ENCODE results near the gene RNF214.
"Not testable (repeated sequence)": the region's sequence is repeated elsewhere in the genome, so short reads cannot be mapped to it uniquely, and the experiment has no call there.

Gene RNF214

DNA sequence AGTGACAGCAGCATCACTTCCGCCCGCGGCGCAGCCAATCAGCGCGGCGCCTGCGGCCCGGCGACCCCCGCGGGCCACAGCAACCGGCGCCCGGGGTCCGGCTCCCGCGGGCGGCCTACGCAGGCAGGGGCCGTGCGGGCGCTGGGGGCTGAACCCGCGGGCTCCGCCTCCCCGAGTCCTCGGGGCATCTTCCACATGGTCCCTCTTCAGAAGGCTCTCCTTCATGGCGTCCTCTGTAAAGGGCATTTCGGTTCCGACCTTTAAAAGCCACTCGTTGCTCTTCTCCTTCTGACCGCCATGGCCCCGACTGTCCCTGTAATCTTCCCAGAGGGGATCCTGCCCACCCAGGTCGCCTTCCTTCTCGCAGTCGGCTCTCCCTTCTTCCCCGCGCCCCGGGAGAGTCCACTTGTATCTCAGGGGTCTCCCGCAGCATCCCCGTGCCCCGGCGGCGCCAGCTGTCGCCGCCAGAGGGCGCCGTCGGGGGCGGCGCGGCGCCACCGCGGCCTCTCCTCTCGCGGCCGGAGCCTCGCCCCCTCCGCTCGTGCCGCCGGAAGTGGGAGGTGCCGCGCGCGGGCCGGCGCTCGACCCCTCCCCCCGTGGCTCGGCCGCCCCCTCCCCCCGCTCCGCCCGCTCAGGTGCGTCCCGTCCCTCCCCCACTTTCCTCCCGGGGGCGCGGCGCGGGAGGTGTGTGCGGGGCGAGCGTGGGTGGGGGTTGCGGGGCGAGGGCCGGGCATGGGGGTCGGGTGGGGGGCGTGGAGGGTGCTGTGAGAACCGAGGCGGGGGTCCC is at the start of gene RNF214:
TSS of gene RNF214 (plus strand) at position 580 of the 787 bp plus-strand sequence. CDS start 1,602 bp downstream, outside the sequence.
- in situ Hi-C loops (cut with HindIII; ENCODE audit: low sequenced_read_pairs), result no loop called here
- TF ChIP-seq, protein P1, sequence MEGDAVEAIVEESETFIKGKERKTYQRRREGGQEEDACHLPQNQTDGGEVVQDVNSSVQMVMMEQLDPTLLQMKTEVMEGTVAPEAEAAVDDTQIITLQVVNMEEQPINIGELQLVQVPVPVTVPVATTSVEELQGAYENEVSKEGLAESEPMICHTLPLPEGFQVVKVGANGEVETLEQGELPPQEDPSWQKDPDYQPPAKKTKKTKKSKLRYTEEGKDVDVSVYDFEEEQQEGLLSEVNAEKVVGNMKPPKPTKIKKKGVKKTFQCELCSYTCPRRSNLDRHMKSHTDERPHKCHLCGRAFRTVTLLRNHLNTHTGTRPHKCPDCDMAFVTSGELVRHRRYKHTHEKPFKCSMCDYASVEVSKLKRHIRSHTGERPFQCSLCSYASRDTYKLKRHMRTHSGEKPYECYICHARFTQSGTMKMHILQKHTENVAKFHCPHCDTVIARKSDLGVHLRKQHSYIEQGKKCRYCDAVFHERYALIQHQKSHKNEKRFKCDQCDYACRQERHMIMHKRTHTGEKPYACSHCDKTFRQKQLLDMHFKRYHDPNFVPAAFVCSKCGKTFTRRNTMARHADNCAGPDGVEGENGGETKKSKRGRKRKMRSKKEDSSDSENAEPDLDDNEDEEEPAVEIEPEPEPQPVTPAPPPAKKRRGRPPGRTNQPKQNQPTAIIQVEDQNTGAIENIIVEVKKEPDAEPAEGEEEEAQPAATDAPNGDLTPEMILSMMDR (IDR thresholded peaks at IDR 0.05; ENCODE audit: low read depth, low read length, missing control alignments), result peak; percentile 70
- no peak for DNase-seq (ENCODE audit: low read depth)
- H3K4me3 ChIP-seq (ENCODE audit: low read depth, low read length), result peak within 1 kb of the TSS; percentile 97

DNA sequence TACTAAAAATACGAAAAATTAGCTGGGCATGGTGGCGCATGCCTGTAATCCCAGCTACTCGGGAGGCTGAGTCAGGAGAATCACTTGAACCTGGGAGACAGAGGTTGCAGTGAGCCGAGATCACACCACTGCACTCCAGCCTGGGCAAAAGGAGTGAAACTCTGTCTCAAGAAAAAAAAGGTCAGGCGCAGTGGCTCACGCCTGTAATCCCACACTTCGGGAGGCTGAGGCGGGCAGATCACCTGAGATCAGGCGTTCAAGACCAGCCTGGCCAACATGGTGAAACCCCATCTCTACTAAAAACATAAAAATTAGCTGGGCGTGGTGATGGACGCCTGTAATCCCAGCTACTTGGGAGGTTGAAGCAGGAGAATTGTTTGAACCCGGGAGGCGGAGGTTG is 49.3 kb upstream of the RNF214 start:
- H3K4me3 ChIP-seq (ENCODE audit: low read depth, low read length); DNase-seq (ENCODE audit: low read depth); in situ Hi-C loops (cut with HindIII; ENCODE audit: low sequenced_read_pairs): not testable (repeated sequence)

DNA sequence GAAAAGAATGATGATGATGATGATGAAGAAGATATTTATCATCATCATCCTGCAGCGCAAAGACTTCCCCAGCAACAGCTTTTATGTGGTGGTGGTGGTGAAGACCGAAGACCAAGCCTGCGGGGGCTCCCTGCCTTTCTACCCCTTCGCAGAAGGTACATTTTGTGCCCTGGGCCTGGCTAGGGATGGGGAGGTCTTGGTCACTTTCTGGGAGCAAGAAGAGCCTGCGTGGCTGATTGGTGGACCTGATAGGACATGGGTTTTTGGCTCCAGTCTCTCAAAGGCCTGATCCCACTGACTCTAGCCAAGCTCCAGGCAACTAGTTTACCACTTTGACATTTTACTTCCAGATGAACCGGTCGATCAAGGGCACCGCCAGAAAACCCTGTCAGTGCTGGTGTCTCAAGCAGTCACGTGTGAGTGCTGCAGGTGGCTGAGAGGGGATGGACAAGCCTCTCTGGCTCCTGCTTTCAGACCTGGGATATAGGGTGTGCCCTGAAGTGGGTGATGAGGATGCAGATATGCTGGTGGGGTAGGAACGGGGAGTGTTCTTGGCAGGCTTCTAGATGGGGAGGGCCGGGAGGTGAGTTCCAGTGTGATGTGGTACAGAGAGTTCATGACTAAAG is 48.6 kb upstream of the RNF214 start:
- no peak for DNase-seq (ENCODE audit: low read depth)
- in situ Hi-C loops (cut with HindIII; ENCODE audit: low sequenced_read_pairs), result no loop called here
- no peak overlapping the region for H3K4me3 ChIP-seq (ENCODE audit: low read depth, low read length)
- TF ChIP-seq, protein P1 (IDR thresholded peaks at IDR 0.05; ENCODE audit: low read depth, low read length, missing control alignments), result no peak

DNA sequence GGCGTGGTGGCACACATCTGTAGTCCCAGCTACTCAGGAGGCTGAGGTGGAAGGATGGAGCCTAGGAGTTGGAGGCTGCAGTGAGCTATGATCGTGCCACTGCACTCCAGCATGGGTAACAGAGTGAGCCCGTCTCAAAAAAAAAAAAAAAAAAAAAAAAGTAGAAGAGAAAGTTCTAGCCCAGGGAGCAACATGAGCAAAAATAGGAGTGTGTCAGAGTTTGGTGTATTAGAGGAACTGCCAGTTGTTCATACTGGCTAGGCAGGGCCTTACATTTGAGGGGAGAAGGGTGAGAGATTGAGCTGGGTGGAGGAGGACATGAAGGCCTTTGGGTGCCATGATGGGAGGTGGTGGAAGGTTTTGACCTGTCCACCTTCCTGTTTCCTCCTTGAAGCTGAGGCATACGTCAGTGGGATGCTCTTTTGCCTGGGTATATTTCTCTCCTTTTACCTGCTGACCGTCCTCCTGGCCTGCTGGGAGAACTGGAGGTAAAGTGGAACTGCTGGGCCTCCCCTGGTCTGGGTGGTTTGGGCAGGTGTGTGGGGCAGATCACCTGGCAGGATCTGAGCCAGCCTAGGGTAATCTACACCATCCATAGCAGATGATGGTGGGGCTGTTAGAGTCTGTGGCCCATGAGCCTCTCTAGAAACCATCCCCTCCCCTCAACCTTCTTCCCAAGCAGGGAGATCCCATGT is 46.6 kb upstream of the RNF214 start:
- H3K4me3 ChIP-seq (ENCODE audit: low read depth, low read length), result no peak overlapping the region
- in situ Hi-C loops (cut with HindIII; ENCODE audit: low sequenced_read_pairs), result no loop called here
- DNase-seq (ENCODE audit: low read depth), result no peak
- TF ChIP-seq, protein P1 (IDR thresholded peaks at IDR 0.05; ENCODE audit: low read depth, low read length, missing control alignments), result no peak

DNA sequence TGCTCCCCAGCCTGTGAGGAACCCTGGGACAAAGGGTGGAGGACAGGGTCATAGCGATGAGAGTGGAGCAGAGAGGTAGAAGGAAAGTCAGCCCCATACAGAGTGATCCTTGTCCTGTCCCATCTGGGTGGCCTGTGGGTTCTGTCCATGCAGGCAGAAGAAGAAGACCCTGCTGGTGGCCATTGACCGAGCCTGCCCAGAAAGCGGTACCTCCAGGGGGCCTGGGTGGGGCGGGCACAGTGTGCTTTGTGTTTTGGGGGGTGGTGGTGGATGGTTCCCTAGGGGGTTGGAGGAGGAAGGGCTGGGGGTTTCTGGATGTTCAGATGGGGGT is 46.1 kb upstream of the RNF214 start:
- TF ChIP-seq, protein P1 (IDR thresholded peaks at IDR 0.05; ENCODE audit: low read depth, low read length, missing control alignments), result no peak
- in situ Hi-C loops (cut with HindIII; ENCODE audit: low sequenced_read_pairs), result no loop called here
- H3K4me3 ChIP-seq (ENCODE audit: low read depth, low read length), result no peak overlapping the region
- no peak for DNase-seq (ENCODE audit: low read depth)

DNA sequence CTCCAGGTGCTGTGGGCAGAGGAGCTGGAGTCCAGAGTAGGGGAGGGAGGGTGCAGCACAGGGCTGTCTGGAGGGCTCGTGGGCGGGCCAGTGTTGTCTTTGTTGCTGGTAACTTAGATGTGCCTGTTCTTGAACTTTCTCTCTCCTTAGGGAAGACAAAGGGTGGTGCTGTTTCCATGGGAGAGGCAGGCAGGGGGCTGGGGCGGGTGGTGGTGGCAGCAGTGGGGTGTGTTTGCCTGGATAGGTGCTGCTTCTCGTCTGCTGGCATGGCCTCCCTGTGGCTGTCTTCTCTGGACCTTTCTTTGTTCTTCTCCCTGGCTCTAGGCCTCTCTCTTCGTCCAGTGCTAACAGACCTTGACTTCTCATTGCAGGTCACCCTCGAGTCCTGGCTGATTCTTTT is 45.5 kb upstream of the RNF214 start:
- TF ChIP-seq, protein P1 (IDR thresholded peaks at IDR 0.05; ENCODE audit: low read depth, low read length, missing control alignments), result no peak
- H3K4me3 ChIP-seq (ENCODE audit: low read depth, low read length), result no peak overlapping the region
- no peak for DNase-seq (ENCODE audit: low read depth)
- in situ Hi-C loops (cut with HindIII; ENCODE audit: low sequenced_read_pairs), result no loop called here

DNA sequence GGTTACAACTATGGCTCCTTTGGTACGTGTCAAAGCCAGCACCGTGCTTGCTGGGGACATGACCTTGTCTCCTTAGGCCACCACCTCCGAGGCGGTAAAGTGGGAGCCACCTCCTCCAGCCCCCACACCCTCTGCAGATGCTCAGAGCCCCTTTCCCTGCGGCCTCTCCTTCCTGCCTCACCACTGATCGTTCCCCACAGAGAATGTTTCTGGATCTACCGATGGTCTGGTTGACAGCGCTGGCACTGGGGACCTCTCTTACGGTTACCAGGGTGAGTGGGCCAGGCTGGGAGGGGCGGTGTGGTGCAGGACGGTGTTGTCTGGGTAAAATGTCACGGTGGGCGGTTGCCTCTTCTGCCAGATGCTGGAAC is 45.1 kb upstream of the RNF214 start:
- no peak overlapping the region for H3K4me3 ChIP-seq (ENCODE audit: low read depth, low read length)
- DNase-seq (ENCODE audit: low read depth), result no peak
- TF ChIP-seq, protein P1 (IDR thresholded peaks at IDR 0.05; ENCODE audit: low read depth, low read length, missing control alignments), result no peak
- in situ Hi-C loops (cut with HindIII; ENCODE audit: low sequenced_read_pairs), result no loop called here

All from astrocyte of the cerebellum (primary cell).